GM18861 (cell line): ENCODE measurements around the gene MINK1.
"Not testable (repeated sequence)": the region's sequence is repeated elsewhere in the genome, so short reads cannot be mapped to it uniquely, and the experiment has no call there.

Experiments
- ATAC-seq: cut with Tn5 transposase; IDR thresholded peaks from one replicate; pipeline ENCODE4 v1.9.1; 2021; ENCODE audit not compliant: unreplicated experiment

The MINK1 gene

DNA sequence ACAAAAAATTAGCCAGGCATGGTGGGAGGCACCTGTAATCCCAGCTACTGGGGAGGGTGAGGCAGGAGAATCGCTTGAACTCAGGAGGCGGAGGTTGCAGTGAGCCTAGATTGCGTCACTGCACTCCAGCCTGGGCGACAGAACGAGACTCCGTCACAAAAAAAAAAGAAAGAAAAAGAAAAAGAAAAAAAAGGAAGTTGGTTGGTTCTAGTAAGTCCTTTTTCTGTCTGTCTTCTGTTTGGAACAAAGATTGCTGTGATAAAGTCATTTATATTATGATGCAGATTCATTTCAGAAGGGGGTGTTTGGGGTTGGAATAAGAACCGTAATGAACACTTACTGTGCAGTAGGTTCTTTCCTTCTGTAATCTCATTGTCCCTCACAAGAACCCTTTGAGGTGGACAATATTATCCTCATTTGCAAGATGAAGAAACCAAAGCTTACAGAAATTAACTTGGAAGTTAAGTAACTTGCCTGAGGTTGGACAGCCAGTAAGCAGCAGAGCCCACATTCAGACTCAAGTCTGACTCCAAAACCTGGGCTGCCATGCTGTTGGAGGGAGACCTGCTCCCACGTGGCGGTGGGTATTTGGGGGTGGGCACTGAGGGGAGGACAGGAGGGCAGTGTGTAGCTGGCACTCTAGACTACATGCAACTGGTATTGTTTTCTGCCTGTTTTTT, 10.3 kb downstream of the MINK1 start:
- ATAC-seq: no peak

DNA sequence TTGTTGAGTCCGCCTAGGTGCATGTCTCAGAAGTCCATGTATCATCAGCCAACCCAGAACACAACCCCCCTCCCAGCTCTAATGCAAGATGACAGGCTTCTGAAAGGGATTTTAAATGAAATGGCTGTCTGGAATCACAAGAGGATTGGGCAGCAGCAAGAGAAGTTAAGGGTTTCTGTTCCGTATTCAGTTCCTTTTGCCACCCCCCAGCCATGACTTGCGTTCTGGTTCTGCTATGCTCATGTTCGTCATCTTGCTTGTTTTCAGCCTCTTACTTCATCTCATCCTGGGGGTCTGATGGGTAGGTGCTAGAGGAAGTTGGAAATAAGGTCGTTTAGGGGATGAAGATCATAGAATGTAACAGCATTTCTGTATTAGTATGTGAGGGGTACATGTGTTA, 12.0 kb downstream of the MINK1 start:
- ATAC-seq: no peak

DNA sequence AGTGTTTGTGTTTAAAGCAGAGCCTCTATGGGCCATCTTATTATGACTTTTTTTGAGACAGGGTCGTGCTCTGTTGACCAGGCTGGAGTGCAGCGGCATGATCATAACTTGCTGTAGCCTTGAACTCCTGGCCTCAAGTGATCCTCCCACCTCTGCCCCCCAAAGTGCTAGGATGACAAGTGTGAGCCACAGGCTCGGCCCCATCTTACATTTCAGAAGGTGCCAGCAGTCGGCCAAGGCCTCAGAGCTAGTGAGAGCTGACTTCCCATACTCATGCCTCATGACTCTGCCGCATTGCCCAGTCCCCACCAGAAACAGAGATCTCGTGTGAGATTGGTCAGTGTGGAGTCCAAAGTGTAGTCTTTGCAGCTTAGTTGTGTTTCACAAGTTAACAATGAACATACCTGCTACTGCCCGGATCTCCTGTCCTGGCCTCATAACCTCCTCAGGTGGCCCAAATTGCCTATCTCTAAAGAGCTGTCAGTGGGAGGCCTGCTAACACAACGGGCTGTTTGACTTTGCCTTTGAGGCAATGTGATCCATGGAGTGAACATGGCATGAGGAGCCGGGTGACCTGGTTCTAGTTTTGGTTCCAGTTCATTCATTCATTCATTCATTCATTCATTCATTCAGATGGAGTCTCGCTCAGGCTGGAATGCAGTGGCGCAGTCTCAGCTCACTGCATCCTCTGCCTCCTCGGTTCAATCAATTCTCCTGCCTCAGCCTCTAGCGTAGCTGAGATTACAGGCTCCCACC, 13.7 kb downstream of the MINK1 start:
- ATAC-seq: no peak

DNA sequence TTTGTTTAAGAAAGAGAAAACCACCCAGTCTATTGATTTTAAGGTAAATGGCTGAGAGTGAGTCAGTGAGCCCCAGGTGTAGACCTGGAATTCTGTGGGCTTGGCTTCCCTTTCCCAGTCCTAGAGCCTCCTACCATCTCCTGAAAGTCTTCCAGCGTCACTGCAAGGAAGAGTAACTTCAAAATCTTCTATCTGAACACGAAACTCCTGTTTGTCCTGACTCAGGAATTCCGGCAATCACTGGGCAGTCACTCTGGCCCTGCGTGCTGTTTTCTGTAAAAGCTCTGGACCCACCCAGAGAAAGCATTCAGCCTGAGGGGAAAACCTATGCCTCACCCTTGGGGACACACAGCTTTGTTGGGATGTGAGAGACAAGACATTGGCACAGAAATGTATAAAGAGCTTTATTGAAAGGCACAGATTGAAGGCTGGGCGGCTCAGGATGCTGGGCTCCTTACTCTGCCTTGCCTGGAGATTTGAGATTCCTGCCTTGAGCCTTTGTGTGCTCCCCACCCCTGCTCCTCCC, 15.9 kb downstream of the MINK1 start:
- ATAC-seq: no peak

DNA sequence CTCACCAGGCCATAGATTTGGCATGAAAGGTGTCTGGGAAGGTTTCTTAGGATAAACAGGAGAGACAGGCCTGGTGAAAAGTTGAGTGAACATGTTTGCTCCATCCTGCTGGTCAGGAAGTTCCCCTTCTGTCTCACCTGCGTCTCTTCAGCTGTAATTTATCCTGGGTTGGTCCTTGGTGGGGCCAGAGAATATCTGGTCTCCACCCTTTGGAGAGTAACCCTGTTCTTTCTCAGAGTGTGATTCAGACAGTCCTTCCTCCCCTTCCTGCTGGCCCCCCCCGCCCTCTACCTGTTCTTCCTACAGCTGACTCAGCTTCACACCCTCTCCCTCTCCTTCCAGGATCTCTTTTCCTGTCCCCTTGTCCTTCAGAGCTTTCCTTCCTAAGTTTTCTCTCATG, 17.1 kb downstream of the MINK1 start:
- ATAC-seq: no peak

DNA sequence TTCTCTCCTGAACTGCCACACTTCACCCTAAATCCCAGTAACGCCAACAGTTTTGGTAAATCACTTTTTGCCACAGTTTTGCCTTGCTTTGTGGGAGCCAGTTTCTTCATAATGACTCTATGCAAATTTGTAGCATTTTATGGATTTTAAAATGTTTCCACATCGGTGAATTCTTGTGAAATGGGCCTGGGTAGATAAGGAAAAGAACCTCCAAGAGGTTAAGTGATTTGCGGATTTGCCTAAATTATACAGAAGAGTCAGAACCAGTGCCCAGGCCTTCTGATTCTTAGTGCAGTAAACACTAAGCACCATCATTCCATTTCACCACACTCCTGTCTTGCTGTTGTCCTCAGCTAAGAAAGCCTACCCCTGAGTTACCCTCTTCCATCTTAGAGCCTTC, 17.9 kb downstream of the MINK1 start:
- no peak for ATAC-seq

DNA sequence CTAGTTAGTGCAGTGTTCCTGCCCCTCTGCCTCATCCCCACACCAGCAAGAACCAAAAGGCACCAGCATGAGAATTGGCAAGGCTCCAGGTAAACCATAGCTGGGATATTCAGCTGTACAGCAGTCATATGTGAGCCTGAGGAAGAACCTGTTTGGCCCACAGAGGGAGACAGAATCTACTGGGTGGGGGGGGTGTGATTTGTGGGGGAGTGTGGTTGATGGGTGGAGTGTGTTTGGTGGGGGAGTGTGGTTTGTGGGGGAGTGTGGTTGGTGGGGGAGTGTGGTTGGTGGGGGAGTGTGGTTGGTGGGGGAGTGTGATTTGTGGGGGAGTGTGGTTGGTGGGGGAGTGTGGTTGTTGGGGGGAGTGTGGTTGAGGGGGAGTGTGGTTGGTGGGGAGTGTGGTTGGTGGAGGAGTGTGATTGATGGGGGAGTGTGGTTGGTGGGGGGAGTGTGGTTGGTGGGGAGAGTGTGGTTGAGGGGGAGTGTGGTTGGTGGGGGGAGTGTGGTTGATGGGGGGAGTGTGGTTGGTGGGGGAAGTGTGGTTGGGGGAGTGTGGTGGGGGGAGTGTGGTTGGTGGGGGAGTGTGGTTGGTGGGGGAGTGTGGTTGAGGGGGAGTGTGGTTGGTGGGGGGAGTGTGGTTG, 19.5 kb downstream of the MINK1 start:
- no peak for ATAC-seq

DNA sequence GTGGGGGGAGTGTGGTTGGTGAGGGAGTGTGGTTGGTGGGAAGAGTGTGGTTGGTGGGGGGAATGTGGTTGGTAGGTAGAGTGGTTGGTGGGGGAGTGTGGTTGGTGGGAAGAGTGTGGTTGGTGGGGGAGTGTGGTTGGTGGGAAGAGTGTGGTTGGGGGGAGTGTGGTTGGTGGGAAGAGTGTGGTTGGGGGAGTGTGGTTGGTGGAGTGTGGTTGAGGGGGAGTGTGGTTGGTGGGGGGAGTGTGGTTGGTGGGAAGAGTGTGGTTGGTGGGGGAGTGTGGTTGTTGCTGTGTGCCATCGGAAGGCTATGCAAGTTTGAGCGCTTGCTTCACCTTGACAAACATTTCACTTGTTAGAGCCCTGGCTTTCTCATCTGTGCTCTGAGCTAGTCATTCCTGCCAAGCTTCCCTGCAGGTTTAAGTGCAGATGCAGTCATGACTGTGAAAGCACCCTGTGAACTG, 20.1 kb downstream of the MINK1 start:
- no peak for ATAC-seq

DNA sequence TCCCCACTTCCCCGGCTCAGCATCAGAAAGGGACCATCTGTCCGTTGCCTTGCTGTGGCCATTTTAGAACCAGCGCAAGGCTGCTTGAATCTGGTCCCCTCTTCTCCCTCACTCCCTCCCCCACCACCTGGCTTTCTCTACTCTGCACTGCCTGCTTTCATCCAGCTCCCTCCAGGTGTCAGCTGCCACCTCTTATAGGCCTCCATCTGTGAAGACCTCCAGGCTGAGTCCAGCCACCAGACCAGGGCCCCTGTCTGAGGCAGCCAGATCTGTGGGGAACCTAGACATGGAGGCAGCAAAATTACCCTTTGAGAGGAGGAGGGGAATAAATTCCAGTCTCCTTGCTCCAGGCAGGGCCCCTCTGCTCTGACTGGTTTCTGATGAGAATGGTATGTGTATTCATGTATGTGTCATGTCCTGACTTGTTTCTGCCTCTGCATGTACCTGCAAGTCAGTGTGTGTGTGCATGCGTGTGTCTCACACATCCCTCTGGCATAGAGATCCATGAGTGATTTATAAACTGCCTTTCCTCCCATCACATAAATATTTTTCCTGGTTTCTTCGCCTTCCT, 21.1 kb downstream of the MINK1 start:
- no peak for ATAC-seq

DNA sequence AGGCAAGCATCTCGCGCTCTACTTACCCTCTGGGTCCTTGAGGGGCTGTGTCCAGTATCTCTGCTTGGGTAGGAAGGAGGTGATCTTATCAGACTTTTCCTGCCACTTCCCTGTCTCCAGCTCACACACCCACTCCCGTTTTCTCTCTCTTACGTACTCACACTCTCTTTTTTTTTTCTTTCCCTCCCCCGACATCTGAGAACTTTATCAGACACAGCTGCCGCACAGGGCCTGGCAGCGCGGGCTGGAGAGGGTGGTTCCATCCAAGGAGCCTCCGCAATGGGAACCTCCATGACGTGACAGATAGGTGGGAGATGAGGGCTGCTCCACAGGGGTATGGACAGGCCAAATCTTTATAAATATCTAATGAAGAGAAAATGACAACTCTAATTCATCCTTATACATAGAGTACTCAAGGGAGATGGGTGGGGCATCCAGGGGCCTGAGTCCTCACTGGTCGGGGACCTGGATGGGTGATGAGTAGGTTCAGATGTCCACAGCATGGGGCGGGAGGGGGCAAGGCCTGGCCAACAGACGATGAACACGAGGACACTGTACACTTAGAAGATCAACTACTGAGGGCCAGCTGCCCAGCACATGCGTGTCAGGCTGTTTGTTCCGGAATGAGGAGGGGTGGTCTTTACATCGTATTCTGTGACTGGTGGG, 23.3 kb downstream of the MINK1 start:
- ATAC-seq: no peak

DNA sequence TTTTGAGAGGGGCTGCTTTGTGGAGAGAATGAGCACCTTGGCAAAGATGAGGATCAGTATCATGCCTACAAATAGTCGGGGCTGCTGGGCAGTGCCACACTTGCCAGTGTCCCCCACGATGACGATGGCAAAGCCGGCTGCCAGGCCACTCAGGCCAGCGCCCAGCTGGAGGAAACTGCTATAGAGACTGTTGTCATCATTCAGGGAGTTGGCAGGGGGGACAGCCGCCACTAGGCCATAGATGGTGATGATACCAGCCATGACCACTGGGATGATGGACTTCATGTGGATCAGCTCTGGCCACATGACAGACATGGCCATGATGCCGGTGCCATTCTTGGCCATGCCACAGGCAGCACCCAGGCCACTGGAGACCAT, 23.8 kb downstream of the MINK1 start:
- no peak for ATAC-seq

DNA sequence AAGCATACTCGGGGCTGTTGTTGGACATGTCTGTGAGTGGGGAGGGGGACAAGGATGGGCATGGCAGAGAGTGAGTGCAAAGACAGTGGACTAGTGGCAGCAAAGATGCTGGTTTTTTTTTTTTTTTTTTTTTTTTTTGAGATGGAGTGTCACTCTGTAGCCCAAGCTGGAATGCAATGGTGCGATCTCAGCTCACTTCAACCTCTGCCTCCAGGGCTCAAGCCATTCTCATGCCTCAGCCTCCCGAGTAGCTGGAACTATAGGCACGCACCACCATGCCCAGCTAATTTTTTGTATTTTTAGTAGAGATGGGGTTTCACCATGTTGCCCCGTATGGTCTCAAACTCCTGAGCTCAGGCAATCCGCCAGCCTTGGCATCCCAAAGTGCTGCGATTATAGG, 24.2 kb downstream of the MINK1 start:
- ATAC-seq: not testable (repeated sequence)

DNA sequence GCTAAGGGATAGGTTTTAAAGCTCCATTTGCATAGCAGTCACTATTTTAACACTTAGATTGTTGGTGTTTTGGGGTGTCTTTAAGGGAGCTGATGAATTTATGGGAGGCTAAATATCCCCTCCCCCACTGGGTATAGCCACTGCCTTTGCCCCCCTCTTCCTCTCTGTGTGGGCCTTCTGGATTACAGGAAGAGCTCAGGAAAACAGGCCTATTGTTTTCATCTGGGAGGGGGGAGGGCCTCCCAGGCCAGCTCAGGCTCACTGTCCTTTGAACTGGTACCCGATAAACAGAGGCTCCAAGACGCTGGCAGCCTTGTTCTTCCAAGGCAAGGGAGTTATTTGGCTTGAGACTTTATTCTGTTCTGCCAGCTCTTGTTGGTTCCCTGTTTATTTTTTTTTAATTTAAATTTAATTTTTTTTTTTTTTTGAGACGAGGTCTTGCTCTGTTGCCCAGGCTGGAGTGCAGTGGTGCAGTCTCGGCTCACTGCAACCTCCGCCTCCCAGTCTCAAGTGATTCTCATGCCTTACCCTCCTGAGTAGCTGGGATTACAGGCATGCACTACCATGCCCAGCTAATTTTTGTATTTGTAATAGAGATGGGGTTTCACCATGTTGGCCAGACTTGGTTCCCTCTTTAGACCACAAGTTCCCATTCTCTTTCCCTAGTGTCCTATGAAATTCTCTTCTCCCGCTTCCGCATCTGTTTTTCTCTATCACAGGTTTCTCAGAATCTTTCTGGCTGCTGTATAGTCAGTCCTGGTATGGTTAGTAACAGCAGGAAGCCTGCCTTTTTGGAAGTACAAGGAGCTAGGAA, 25.1 kb downstream of the MINK1 start:
- ATAC-seq: no peak

DNA sequence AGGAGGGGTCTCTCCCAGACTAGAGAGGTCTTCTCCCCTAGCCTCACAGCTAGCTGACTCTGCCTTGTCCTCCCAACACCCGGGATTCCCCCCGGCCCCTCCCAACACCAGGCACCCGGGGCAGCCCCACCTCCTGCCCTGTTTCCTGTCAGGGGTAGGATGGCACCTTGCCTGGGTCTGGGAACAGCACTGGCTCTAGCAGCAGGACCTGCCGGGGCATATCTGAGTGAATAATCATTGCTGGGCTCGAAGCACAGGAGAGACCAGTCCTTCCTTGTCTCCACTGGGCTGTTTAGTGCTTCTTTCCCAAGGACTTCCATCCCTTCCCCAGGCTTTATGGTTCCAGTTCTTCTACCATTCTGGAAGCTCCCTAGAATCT, 25.7 kb downstream of the MINK1 start:
- no peak for ATAC-seq

DNA sequence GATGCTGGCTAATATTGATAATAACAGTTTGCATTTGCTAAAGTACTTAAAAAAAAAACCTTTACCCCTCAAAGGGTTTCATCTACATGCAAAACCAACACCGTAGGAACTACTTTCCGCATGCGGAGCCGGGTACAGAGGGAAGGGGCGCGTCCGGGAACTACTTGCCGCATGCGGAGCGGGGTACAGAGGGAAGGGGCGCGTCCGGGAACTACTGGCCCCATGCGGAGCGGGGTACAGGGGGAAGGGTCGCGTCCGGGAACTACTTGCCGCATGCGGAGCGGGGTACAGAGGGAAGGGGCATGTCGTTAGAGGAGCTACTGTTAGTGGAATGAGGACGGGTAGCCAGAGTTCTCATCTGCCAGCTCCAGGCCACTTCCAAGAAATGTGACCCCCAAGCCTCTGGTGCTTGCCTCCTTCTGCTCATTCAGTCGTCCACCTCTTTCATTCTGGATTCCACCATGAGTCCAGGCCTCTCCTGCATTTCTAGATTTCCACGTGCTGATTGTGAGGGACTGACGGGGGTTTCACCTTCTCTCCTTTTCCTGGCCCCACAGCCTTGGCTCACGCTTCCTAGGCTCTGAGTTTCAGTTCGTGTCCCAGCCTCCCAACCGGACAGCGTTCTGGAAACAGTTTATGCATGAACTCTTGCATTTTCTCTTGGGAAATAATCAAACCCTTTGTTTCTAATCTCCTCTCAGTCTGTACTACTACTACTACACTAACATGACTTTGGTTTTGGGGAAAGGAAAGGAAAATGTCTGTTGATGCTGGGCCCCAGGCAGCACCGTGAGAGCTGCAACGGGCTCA, 26.9 kb downstream of the MINK1 start:
- ATAC-seq: no peak

DNA sequence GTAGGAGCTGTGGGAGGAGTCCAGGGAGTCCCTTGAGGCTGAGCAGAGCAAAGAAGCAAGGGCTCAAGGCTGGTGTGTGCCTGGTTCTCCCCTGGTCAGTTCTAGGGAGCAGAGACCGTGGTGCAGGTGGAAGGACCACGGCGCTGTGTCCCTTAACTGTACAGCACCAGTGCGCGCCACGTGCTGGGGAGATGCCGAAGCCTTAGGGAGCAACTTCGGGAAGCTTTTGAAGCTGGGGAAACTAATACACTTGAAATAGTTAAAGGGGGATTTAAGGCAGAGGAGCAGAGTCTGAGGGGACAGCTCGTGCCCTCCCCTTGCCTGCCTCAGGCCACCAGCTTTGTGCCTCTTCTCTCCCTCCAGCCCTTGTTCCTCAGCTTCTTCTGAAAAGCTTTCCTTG, 27.5 kb downstream of the MINK1 start:
- ATAC-seq: no peak

DNA sequence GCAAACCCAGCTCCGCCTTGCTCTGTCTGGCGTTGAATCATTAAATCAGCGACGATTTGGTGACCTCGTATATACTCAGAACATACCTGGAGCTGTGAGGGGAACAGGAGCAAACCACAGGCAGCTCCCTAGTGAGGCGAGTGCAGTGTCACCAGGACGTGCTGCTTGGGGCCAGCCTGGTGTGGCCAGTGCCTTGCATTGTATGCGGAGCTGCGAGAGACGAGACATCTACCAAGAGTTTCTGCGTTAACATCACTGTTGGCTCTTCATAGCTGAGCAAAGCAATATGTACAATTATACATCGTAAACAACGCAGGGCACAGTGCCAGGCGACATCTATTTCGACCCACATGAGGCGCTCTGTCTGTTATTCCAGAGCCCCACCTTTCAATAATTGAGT, 27.9 kb downstream of the MINK1 start:
- no peak for ATAC-seq

DNA sequence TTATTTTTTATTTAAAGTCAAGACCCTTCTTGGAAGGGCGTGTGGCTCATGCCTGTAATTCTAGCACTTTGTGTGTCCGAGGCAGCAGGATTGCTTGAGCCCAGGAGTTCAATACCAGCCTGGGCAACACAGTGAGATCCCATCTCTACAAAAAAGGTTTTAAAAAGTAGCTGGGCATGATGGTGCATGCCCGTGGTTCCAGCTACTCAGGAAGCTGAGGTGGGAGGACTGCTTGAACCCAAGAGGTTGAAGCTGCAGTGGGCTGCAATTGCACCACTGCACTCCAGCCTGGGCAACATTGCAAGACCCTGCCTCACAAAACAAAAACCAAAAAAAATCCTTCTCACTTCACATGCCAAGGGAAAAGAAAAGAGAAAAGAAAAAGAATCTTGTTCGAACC, 29.6 kb downstream of the MINK1 start:
- no peak for ATAC-seq

DNA sequence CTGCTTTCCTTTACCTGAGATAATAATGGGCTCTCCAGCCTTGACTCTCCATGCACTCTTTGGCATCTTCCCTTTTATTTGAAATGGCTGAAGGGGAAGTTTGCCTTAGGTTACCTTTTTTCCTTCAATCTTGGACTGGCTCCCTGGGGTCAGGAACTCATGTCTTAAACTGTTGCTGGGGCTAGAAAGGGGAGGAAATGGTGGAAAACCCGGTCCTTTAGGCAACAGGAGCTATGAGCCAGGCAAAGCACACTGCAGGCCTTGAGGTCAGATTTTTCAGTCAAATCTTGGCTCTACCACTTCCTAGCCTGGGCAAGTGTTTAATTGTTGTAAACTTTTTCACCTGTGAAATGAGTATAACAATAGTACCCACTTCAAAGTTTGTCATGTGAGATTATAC, 30.2 kb downstream of the MINK1 start:
- no peak for ATAC-seq

DNA sequence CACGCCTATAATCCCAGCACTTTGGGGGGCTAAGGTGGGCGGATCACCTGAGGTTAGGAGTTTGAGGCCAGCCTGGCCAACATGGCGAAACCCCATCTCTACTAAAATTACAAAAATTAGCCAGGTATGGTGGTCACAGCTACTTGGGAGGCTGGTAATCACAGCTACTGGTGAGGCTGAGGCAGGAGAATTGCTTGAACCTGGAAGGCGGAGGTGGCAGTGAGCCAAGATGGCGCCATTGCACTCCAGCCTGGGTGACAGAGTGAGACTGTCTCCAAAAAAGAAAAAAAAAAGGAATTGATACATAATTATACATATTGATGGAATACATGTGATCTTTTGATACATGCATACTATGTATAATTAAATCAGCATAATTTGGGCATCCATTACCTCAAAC, 34.4 kb downstream of the MINK1 start:
- not testable (repeated sequence) for ATAC-seq
